Measurements from ENCODE around the gene CCR1.

GRCh38 chr3:46168583-46169345 is 39.3 kb downstream of the CCR1 start:
- TF ChIP-seq POLR2AphosphoS5 (IDR thresholded peaks at IDR 0.05; ENCODE audit: borderline replicate concordance, low read depth, low read length) (no peak), EZH2 (IDR thresholded peaks at IDR 0.05) (no peak), FOXP2 (optimal IDR thresholded peaks at IDR 0.05; ENCODE audit: control extremely low read depth, extremely low read length, insufficient read depth) (no peak)

Data from SK-N-MC (cell line).